SU-DHL-6 (cell line): ENCODE measurements around the gene UVSSA.
"Not testable (repeated sequence)": the region's sequence is repeated elsewhere in the genome, so short reads cannot be mapped to it uniquely, and the experiment has no call there.

ENCODE experiments used
- H2AFZ ChIP-seq: fragments of 200-600 bp; sonication (generic); 2 replicates; pipeline ENCODE4 v1.6.1; 2014; ENCODE audit warnings: low read depth, mild to moderate bottlenecking, moderate library complexity, mixed read lengths, antibody characterized with exemption, low read length; ENCODE audit not compliant: severe bottlenecking
- H3F3A ChIP-seq: fragments of 200-600 bp; shearing (Covaris generic); 2 replicates; pipeline ENCODE4 v1.6.0; 2016; ENCODE audit warnings: antibody characterized with exemption, mild to moderate bottlenecking; ENCODE audit not compliant: insufficient read depth
- H3K27ac ChIP-seq: fragments of 200-600 bp; sonication (generic); 2 replicates; pipeline ENCODE4 v1.5.1; 2016; ENCODE audit warnings: low read depth, mild to moderate bottlenecking, low read length, moderate library complexity, mixed read lengths
- H3K27me3 ChIP-seq: fragments of 200-600 bp; sonication (generic), shearing (Covaris generic); 2 replicates; pipeline ENCODE4 v1.6.0; 2014; ENCODE audit warnings: mild to moderate bottlenecking, low read length
- H3K36me3 ChIP-seq: fragments of 200-600 bp; sonication (generic); 2 replicates; pipeline ENCODE4 v1.6.1; 2014; ENCODE audit warnings: mild to moderate bottlenecking, low read length, mixed read lengths
- H3K4me2 ChIP-seq: fragments of 300-600, 200-600 bp; shearing (Covaris generic), sonication (generic); 2 replicates; pipeline ENCODE4 v1.6.0; 2014; ENCODE audit warnings: low read length, low read depth, mild to moderate bottlenecking; ENCODE audit not compliant: poor library complexity, severe bottlenecking
- H3K4me3 ChIP-seq: fragments of 200-600 bp; sonication (generic); 2 replicates; pipeline ENCODE4 v1.5.1; 2014; ENCODE audit warnings: antibody characterized with exemption, low read length, mild to moderate bottlenecking, mixed read lengths; ENCODE audit not compliant: insufficient read depth, poor library complexity, severe bottlenecking
- H3K79me2 ChIP-seq: fragments of 200-600 bp; sonication (generic); 2 replicates; pipeline ENCODE4 v1.6.1; 2014; ENCODE audit warnings: mild to moderate bottlenecking, low read length, moderate library complexity; ENCODE audit not compliant: insufficient read depth
- H3K9ac ChIP-seq: fragments of 200-600 bp; sonication (generic); 2 replicates; pipeline ENCODE4 v1.7.0; 2014; ENCODE audit warnings: mild to moderate bottlenecking, low read length
- H3K9me2 ChIP-seq: fragments of 200-600 bp; sonication (generic); replicated peaks from 2 replicates; pipeline ENCODE4 v1.6.1; 2014; ENCODE audit warnings: low read length; ENCODE audit not compliant: insufficient read depth
- H3K9me3 ChIP-seq: fragments of 200-600 bp; sonication (generic); 2 replicates; pipeline ENCODE4 v1.6.1; 2014; ENCODE audit warnings: low read length, mixed read lengths; ENCODE audit not compliant: insufficient read depth
- H4K20me1 ChIP-seq: fragments of 200-600 bp; sonication (generic); 2 replicates; pipeline ENCODE4 v1.6.1; 2014; ENCODE audit warnings: low read depth, mild to moderate bottlenecking, antibody characterized with exemption, low read length, moderate library complexity, mixed read lengths
- CTCF ChIP-seq: fragments of 200-600 bp; sonication (generic); IDR thresholded peaks from one replicate; pipeline ENCODE4 v1.5.1; 2017; ENCODE audit warnings: antibody characterized with exemption, mild to moderate bottlenecking, low read length, moderate library complexity; ENCODE audit not compliant: insufficient read depth, poor library complexity, severe bottlenecking
- EZH2phosphoT487 ChIP-seq: fragments of 200-600 bp; sonication (generic), shearing (Covaris generic); conservative IDR thresholded peaks from 2 replicates; pipeline ENCODE4 v1.6.1; 2018; ENCODE audit warnings: mild to moderate bottlenecking, antibody characterized with exemption, low read length, moderate library complexity, mixed read lengths

UVSSA gene

DNA sequence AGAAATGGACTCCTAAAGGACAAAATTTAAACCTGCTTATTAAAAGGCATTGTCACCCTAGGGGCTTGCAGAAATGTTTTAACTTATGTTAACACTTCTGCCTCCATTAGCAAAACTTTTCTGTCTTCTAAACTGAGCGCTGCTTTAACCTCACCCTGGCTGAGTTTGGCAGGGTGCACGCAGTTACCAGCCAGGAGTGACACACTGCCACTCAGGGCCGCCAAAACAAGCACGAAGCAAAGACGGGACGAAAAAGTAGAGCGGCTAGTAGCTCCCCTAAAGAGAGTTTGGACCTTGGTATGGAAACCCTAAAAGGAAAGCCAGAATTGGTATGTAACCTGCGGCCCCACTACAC lies 23.8 kb upstream of the UVSSA start:
- Histone ChIP-seq H4K20me1 (no peaks in the 10 kb centered on the region), H2AFZ (no peak overlapping the region), H3F3A (no peaks in the 10 kb centered on the region), H3K9me2 (no peaks in the 10 kb centered on the region), H3K4me2 (no peak overlapping the region), H3K9ac (no peak overlapping the region), H3K27me3 (no peaks in the 10 kb centered on the region), H3K27ac (no peak overlapping the region), H3K4me3 (no peak overlapping the region), H3K79me2 (no peaks in the 10 kb centered on the region), H3K36me3 (no peaks in the 10 kb centered on the region), H3K9me3 (no peaks in the 10 kb centered on the region)
- TF ChIP-seq CTCF: no peak

- no peak overlapping the region for H3K9ac ChIP-seq
- H3K9me3 ChIP-seq: no peaks in the 10 kb centered on the region
- no peak overlapping the region for H3K4me3 ChIP-seq
- H3K36me3 ChIP-seq: no peaks in the 10 kb centered on the region
- no peaks in the 10 kb centered on the region for H3F3A ChIP-seq
- H3K27me3 ChIP-seq: no peaks in the 10 kb centered on the region
- no peak overlapping the region for H3K4me2 ChIP-seq
- no peak overlapping the region for H3K27ac ChIP-seq
- no peaks in the 10 kb centered on the region for H4K20me1 ChIP-seq
- H2AFZ ChIP-seq: no peak overlapping the region
- H3K9me2 ChIP-seq: no peaks in the 10 kb centered on the region
- no peak for TF ChIP-seq EZH2phosphoT487
- no peak for TF ChIP-seq CTCF
- H3K79me2 ChIP-seq: no peaks in the 10 kb centered on the region
Observed at GRCh38 chr4:1323635-1324442, 23.2 kb upstream of the UVSSA start.

DNA sequence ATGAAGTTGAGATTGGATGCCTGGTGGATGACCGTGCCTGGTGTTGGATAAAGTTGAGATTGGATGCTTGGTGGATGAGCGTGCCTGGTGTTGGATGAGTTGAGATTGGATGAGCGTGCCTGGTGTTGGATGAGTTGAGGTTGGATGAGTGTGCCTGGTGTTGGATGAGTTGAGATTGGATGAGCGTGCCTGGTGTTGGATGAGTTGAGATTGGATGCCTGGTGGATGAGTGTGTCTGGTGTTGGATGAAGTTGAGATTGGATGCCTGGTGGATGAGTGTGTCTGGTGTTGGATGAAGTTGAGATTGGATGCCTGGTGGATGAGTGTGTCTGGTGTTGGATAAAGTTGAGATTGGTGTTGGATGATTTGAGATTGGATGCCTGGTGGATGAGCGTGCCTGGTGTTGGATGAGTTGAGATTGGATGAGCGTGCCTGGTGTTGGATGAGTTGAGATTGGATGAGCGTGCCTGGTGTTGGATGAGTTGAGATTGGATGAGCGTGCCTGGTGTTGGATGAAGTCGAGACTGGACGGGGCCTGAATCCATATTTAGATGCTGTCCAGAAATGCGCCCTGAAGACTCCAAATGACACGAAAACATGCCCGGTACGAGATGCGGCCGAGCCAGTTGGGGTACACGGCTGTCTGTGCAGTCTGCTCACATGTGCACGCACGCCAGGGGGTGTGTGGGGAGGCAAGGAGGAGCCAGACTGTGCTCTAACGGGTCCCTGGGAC lies 22.4 kb upstream of the UVSSA start:
- H3K4me2 ChIP-seq, H2AFZ ChIP-seq, H3K9ac ChIP-seq, H3K27ac ChIP-seq, H3K36me3 ChIP-seq, H3K79me2 ChIP-seq, H3K4me3 ChIP-seq, H3K9me3 ChIP-seq, H3K9me2 ChIP-seq, H4K20me1 ChIP-seq, H3F3A ChIP-seq, H3K27me3 ChIP-seq: not testable (repeated sequence)

DNA sequence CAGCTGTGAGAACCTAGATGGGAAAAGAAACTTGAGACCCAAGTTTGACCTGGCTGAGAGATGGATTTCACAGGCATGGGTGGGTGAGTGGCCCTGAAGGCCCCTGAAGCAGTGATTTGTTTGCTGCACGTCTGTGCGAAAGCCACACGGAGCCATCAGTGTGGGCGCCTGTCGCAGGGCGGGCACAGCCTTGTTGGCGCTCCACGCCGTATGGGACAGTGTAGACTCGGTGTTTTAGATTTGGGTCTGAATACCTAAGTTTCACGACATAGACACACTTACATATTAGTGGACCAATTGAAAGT lies 21.9 kb upstream of the UVSSA start:
- Histone ChIP-seq H3F3A (no peaks in the 10 kb centered on the region), H3K9me3 (no peaks in the 10 kb centered on the region), H3K36me3 (no peaks in the 10 kb centered on the region), H3K79me2 (no peaks in the 10 kb centered on the region), H3K9ac (no peak overlapping the region), H4K20me1 (no peaks in the 10 kb centered on the region), H3K27me3 (no peaks in the 10 kb centered on the region), H3K27ac (no peak overlapping the region), H2AFZ (no peak overlapping the region), H3K4me3 (no peak overlapping the region), H3K9me2 (no peaks in the 10 kb centered on the region), H3K4me2 (no peak overlapping the region)
- TF ChIP-seq CTCF (no peak), EZH2phosphoT487 (no peak)
